ENCODE measurements around the gene VWA3A.
"Not testable (repeated sequence)": the region's sequence is repeated elsewhere in the genome, so short reads cannot be mapped to it uniquely, and the experiment has no call there.

The VWA3A gene

DNA sequence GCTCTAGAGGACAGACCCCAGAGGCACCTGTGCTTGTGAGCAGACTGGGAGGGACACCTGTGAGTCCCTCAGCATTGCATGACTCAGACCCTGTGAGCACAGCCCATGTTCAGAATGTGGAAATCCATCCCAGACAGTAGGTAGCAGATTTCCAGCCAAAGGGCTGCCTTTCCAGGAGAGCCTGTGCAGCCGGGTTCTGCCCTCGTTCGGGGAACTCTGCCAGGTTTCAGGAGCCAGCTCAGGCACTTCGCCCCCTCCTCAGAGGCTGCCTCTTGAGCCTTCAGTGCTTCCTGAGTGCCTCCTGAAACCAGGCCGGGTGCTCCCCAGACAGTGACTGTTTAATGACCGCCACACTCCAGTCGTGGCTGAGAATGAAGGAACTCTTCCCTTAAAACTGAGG, 46.7 kb downstream of the VWA3A start:
- no peak for DNase-seq (ENCODE audit: low read depth, low spot score)

DNA sequence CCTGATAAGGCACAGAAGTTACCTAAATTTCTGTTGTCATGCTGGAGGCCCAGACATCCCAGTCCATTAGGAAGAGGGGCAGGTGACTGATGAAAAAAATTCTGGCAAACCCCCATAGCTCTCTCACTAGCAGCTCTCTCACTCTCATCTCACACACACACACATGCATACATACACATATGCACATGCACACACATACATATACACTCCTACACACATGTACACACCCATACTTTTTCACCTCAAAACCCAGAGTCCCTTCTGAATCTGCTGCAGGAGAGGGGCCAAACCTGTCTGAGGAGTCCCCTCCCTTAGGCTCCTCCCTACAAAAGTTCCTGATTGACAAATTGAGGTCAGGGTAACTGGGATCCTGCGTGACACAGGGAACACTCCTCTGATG, 47.4 kb downstream of the VWA3A start:
- no peak for DNase-seq (ENCODE audit: low read depth, low spot score)

DNA sequence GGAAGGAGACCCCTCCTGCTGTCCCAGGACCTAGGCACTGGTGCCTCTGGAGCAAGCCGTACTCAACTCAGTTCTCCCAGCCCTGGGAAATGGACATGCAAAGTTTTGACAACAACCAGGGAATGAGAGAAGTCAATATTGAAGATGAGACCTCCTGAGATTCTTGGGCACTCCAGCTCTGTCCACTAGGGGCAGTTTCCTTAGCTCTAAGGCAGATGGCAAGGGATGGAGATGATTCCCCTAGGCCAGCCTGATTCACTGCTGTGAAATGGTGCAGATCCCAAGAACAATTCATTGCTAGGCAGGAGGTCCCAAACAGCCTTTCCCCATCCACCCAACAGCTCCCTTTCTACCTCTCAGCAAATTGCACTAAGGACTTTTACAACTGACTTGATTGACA, 49.4 kb downstream of the VWA3A start:
- no peak for DNase-seq (ENCODE audit: low read depth, low spot score)

DNA sequence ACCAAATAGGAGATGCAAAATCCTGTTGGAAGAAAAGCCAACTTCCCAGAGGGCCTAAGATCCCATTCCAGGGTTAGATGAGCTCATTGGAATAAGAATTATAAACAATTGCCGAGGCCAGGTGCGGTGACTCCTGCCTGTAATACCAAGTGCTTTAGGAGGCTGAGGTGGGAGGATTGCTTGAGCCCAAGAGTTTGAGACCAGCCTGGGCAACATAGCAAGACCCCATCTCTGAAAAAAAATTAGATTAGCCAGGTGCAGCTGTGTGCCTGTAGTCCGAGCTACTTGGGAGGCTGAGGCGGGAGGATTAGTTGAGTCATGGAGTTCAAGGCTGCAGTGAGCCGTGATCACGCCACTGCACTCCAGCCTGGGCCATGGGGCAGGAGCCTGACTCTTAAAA, 52.2 kb downstream of the VWA3A start:
- no peak for DNase-seq (ENCODE audit: low read depth, low spot score)

DNA sequence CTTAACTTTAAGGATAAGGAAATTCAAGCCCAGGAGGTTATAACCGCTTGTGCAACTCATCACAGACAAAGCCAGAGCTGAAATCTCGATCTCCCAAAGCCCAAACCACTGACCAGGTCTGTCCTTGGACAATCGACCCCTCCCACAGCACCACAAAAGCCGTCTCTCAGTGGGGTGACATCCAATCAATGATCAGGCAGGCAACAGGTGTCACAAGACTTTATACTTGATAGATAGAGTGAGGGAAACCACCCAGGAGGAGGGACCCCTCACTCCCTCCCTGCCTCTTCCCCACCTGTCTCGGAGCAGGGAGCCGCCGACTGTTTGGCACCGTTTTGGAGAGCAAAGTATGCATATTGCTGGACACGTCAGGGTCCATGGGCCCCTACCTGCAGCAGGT, 55.5 kb downstream of the VWA3A start:
- no peak for DNase-seq (ENCODE audit: low read depth, low spot score)

DNA sequence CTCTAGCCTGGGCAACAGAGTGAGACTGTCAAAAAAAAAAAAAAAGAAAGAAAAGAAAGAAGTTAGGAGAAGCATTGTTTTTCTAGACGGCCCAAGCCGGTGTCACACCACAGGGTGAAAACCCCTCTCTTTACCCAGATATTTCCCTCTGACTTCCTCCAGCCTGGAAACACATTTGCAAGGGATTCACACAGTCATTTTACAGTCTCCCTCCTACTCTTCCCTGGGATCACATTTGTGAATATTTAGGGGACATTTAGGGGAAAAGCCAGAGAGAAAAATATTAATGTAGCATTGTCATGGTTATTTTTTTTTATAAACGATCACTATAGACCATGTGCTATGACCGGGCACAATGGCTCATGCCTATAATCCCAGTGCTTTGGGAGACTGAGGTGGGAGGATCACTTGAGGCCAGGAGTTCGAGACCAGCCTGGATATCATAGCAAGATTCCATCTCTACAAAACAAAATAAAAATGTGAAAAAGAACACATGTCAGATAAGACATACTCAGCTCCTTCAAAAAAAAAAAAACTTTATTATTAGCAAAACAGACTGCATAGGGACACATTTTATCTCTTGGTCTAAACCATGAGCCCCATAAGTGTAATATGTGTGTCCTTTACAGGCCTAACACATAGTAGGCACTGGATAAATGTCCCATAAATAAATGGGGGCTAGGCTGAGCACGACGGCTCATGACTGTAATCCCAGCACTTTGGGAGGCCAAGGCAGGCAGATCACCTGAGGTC, 59.1 kb downstream of the VWA3A start:
- DNase-seq (ENCODE audit: low read depth, low spot score), result no peak

DNA sequence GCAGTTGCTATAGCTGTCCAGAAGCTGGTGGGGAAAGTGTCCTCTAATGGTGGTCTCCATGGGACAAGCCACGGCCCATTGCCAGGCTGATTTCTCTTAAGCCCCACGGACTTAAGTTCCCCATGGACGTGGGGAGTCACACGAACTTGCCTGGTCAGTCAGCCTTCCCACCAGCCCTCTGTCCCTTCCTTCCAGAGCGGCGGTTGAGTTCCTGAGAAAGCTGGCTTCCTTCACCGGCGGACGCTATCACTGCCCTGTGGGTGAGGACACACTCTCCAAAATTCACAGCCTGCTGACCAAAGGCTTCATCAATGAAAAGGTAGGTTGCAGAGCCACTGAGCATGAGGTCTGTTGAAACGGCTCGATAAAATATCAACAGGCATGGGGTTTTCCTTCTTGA, 60.0 kb downstream of the VWA3A start:
- DNase-seq (ENCODE audit: low read depth, low spot score), result no peak

DNA sequence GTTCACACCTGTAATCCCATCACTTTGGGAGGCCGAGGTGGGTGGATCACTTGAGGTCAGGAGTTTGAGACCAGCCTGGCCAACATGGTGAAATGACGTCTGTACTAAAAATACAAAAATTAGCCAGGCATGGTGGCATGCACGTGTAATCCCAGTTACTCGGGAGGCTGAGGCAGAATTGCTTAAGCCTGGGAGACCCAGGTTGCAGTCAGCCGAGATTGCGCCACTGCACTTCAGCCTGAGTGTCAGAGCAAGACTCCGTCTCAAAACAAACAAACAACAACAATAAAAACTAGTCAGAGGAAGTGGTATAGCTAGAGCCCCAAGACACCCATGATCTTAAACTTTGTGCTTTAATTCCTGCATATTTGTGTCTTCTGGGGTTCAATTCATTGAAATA, 60.7 kb downstream of the VWA3A start:
- DNase-seq (ENCODE audit: low read depth, low spot score), result not testable (repeated sequence)

DNA sequence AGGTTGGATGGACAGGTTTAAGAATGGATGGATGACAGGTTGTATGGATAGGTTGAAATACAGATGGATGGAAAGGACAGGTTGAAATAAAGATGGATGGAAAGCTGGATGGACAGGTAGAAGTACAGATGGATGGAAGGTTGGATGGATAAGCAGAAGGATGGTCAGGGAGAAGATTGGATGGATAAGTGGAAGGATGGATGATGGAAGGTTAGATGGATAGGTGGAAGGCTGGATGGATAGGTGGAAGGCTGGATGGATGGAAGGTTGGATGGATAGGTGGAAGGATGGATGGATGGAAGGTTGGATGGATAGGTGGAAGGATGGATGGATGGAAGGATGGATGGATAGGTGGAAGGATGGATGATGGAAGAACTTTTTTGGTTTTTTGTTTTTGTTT, 69.1 kb downstream of the VWA3A start:
- DNase-seq (ENCODE audit: low read depth, low spot score), result no peak

DNA sequence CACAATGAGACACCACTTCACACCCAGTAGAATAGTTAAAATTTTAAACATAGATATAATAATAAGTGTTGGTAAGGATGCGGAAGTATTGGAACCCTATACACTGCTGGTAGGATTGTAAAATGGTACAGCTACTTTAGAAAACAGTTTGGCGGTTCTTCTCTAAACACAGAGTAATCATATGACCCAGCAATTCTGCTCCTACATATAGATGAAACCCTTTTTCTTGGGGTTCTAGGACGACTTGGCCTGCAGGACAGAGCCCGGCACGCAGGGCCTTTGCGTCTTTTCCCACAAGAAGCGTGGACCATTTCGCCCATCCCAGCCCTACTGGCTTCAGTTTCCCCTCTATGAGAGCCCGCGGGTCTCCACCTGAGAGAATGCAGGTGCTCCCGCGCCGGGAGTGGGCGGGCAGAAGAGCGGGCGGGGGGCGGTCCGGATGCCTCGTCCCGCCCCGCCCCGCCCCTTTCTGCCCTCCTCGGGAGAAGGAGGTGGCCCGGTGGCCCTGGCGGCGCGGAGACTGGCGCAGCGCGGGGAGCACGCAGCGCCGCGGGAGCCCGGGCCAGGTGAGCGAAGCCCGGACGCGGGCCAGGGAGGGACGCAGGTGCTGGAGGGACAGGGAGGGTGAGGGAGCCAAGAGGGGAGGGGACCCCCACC, 69.8 kb downstream of the VWA3A start, which contains the start of gene SDR42E2:
TSS of gene SDR42E2 (plus strand) at position 508 of the 657 bp plus-strand sequence. CDS start 3,077 bp downstream, outside the sequence.
- DNase-seq (ENCODE audit: low read depth, low spot score), result no peak

DNA sequence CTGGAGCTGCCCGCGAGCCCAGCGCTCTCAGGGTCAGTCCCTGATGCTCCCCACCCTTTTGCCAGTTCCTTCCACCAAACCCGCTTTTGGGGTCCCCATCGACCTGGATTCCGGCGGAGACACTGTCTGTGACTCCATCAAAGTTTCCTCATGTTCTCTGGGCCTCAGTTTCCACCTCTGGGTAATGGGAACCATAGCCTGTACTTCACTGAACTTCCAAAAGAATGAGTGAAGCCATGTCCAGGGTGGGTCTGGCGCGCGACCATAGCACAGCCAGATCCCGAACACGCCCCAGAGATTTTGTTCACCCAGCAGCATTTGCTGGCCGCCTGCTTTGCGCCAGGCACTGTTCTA, 70.3 kb downstream of the VWA3A start:
- DNase-seq (ENCODE audit: low read depth, low spot score), result no peak

DNA sequence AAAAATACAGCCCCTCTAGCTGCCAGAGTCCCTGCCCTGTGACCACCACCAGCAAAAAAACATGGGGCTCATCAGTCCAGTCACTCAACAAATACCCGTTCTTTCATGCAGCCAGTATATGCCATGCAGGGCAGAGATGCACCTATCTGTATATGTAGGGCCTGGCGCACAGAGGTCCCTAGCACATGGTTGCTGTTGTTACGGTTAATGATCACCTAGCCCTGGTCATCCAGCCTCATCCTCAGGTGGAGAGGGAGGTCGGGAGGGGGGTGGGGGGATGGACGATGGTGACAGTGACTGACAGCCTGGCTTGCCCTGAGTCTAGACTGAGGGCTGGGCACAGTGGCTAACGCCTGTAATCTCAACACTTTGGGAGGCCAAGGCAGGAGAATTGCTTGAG, 71.5 kb downstream of the VWA3A start:
- DNase-seq (ENCODE audit: low read depth, low spot score), result no peak

DNA sequence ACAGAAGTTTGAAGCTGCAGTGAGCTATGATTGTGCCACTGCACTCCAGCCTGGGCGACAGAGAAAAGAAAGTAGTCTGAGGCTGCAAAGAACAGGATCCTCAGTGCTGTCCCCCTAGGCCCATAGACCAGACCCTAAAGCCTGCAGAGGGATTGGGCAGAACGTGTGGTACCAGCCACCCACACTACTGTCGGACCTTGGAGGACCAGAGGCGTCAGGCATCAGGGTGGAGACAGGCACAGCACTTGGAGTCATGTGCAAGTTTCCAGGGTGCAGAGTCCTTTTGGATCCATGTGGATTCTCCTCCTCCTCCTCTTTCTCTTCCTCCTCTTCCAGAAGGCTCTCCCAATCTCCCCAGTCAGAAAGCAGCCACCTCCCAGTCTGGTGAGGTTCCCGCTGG, 72.1 kb downstream of the VWA3A start:
- no peak for DNase-seq (ENCODE audit: low read depth, low spot score)

DNA sequence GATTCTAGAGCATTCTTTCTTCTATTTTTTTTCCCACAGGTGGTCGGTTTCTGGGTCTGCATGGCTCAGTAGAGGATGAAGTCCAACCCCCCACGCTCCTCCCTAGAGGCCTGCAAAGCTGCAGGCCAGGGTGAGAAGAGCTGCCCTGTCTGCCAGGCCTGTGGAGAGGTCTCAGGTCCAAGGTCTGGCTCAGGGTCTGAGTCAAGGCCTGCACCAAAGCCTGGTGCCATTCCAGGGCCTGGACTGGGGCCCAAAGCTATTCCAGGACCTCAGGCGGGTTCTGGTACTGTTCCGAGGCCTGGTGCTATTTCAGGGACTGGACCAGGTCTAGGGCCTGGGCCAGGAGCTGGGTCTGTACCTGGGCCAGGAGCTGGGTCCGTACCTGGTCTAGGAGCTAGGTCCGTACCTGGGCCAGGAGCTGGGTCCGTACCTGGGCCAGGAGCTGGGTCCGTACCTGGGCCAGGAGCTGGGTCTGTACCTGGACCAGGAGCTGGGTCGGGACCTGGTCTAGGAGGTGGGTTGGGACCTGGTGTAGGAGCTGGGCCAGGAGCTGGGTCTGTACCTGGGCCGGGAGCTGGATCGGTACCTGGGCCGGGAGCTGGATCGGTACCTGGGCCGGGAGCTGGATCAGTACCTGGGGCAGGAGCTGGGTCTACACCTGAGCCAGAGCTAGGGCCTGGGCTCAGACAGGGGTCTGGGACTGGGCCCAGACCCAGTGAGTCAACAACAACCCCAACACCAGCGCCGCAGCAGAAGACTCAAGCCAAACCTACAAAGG, 73.4 kb downstream of the VWA3A start:
- DNase-seq (ENCODE audit: low read depth, low spot score), result no peak

DNA sequence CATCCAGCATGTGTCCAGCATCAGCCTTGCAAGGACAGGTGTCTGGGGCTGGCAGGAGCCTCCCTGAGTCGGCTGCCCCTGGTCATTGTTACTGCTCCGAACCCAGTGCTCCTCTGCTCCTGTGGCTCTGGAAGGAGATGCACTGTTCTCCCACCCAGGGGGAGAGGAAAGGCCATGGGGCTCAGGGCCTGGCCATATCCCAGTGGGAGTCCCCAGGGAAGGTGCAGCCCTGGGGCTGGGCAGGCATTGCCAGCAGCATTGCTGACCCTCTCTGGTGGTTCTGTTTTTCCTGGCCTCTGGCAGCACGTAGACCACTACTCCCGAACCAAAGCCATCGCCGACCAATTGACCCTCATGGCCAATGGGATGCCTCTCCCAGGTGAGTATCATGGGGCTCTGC, 79.6 kb downstream of the VWA3A start:
- DNase-seq (ENCODE audit: low read depth, low spot score), result no peak

DNA sequence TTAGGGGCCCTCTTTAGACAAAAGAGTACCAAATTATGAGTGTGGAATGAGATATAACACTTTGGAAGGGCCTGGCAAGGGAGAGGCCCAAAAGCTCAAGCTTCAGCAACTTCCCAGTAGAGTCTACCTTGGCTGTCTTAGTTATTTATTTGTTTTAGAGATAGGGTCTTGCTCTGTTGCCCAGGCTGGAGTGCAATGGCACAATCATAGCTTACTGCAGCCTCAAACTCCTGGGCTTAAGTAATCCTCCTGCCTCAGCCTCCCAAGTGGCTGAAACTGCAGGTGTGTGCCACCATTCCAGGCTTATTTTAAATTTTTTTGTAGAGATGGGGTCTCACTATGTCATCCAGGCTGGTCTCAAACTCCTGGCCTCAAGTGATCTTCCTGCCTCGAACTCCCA, 80.3 kb downstream of the VWA3A start:
- DNase-seq (ENCODE audit: low read depth, low spot score), result not testable (repeated sequence)

DNA sequence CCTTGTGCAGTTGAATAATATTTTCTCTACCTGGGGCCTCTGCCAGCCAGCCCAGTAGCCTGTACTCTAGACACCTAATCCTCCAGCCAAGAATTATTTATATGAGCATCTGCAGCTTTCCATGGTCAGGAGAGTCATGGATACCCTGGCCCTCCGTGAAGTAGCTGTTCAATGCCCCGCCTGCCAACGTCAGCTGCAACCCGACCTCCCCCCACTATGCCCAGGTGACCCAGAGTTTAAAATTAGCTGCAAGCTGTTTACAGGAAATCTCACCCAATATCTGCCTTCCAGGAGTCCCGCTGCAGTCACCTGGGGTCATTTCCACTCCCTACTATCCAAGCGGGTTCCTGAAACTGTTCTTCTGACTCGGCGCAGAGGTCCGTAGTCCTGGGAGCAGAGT, 82.3 kb downstream of the VWA3A start:
- no peak for DNase-seq (ENCODE audit: low read depth, low spot score)

DNA sequence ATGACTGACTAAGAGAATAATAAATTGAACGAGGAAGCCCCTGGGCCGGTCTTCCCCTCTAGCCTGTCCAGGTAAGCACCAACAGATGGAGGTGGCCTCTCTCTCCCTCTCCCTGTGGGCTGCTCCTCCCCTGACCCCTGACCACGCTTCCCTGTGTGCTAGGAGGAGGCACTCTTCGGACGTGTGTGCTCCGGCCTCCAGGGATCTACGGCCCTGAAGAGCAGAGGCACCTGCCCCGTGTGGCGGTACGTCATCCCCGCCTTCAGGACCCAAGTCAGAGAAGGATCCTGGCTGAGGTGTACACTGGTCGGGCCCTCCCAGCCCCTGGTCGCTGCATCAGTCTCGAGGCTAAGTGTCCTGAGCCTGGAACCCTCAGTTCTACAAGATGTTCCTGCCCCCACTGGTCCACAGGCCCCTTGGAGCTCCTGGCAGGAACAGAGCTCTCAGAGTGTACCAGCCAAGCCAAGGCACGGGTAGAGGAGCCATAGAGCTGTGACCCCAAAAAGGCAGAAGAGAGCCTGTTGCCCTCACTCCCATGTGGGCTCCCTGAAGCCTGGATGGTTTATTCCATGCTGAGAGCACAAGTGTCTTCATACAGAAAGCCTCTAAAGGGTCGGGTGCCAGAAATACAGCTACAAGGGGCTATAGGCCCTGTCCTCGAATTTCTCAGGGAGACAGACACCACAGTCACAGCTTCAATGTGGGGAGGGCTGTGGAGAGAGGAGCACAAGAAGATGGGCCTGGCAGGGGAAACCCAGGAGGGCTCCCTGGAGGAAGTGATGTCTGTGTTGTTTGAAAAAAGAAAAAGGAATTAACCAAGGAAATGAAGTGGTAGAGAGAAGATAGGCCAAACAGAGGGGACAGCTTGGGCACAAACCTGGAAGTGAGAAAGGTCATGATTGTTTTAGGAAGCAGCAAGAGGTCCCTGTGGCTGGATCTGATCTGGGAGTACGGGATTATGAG, 85.9 kb downstream of the VWA3A start:
- no peak for DNase-seq (ENCODE audit: low read depth, low spot score)

DNA sequence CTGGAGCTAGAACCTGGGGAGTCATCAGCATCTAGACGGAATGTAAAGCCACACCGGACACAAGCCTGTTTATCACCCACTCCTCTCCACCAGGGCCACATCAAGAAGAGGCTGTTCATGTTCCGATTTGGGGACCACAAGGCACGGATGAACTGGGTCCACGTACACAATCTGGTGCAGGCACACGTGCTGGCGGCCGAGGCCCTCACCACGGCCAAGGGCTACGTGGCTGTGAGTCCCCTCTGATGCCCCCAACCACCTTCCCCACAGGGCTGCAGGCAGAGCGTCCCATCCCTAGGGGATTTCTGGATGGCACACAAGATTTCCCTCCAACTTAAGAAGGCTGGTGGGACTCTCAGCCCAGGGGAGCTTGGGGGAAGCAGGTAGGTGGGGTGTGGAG, 89.1 kb downstream of the VWA3A start:
- no peak for DNase-seq (ENCODE audit: low read depth, low spot score)

DNA sequence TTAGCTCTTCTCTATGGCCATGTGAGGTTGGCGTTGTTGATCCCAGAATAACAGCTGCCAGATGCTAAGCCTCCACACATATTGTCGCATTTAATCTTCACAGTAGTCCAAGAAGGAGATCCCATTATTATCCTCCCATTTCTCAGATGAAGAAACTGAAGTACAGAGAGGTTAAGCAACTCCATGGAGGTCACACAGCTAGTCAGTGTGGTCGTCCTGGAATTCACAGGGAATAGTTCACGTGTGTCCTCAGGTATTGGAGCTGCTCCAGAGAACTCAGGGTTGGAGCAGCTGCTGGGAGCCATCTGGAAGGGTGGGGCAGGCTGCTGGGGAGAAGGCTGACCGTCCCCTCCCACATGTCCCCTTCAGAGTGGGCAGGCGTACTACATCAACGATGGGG, 89.5 kb downstream of the VWA3A start:
- no peak for DNase-seq (ENCODE audit: low read depth, low spot score)

DNA sequence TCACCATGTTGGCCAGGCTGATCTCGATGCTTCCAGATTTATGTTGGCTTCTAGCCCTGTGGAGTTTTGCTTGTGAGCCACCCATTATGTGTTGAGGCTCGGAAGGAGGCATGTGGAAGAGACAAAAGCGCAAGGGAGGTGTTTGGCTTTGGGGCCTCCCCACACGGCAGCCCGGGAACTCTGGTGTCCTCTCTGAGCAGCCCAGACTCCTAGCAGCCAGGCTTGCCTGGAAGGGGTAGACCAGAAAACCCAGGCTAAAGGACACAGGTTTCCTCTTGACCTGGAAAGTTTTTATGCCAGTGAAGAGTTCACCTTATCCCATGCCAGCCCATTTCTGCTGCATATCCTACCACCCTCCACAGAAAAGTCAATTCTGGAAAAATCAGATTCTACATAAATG, 91.0 kb downstream of the VWA3A start:
- DNase-seq (ENCODE audit: low read depth, low spot score), result no peak

Measured in iPS DF 19.7 (cell line).